GM21786 (cell line): ENCODE data around the gene SCNN1B.
"Not testable (repeated sequence)": the region's sequence is repeated elsewhere in the genome, so short reads cannot be mapped to it uniquely, and the experiment has no call there.

ENCODE experiments used
- ATAC-seq: cut with Tn5 transposase; IDR thresholded peaks from one replicate; pipeline ENCODE4 v1.9.1; 2021; ENCODE audit not compliant: unreplicated experiment

The SCNN1B gene

GRCh38 chr16:23378921-23379320, 76.8 kb downstream of the SCNN1B start:
- no peak for ATAC-seq

- ATAC-seq = no peak
These were observed 77.6 kb downstream of the SCNN1B start for GRCh38 chr16:23379707-23380106.

GRCh38 chr16:23380501-23380951, 78.4 kb downstream of the SCNN1B start:
- no peak for ATAC-seq

- ATAC-seq = not testable (repeated sequence)
These were observed 79.6 kb downstream of the SCNN1B start for GRCh38 chr16:23381702-23382101.

- ATAC-seq = no peak
These were observed 80.2 kb downstream of the SCNN1B start for GRCh38 chr16:23382279-23382678.

- no peak for ATAC-seq
These were observed 81.8 kb downstream of the SCNN1B start for GRCh38 chr16:23383881-23384280.

GRCh38 chr16:23384878-23385277, 82.8 kb downstream of the SCNN1B start:
- ATAC-seq = no peak

- no peak for ATAC-seq
These were observed 83.3 kb downstream of the SCNN1B start for GRCh38 chr16:23385441-23385840.

- ATAC-seq = no peak
These were observed 85.6 kb downstream of the SCNN1B start for GRCh38 chr16:23387666-23388065.

GRCh38 chr16:23388786-23389185, 86.7 kb downstream of the SCNN1B start:
- ATAC-seq = no peak

- no peak for ATAC-seq
These were observed 87.1 kb downstream of the SCNN1B start for GRCh38 chr16:23389201-23389600.

GRCh38 chr16:23389936-23390335, 87.8 kb downstream of the SCNN1B start:
- ATAC-seq = not testable (repeated sequence)

- ATAC-seq = no peak
These were observed 89.5 kb downstream of the SCNN1B start for GRCh38 chr16:23391381-23392222.

- no peak for ATAC-seq
These were observed 90.1 kb downstream of the SCNN1B start for GRCh38 chr16:23392223-23392600.

- no peak for ATAC-seq
These were observed 92.2 kb downstream of the SCNN1B start for GRCh38 chr16:23394141-23394831.

GRCh38 chr16:23395732-23396131, 93.6 kb downstream of the SCNN1B start:
- no peak for ATAC-seq

GRCh38 chr16:23397464-23397863, 95.4 kb downstream of the SCNN1B start:
- ATAC-seq = no peak

GRCh38 chr16:23398987-23399805, 97.1 kb downstream of the SCNN1B start:
- ATAC-seq = no peak

- ATAC-seq = not testable (repeated sequence)
These were observed 98.3 kb downstream of the SCNN1B start for GRCh38 chr16:23400447-23400846.

GRCh38 chr16:23401139-23401538, 99.0 kb downstream of the SCNN1B start:
- ATAC-seq = no peak

- ATAC-seq = no peak
These were observed 100.0 kb downstream of the SCNN1B start for GRCh38 chr16:23402100-23402499.
